CD4-positive, alpha-beta memory T cell (primary cell): ENCODE results near the gene ZC3H18. TPM values are rescaled to one million over a fixed set of nuclear protein-coding genes. Genes with fewer than 3 reads are reported as not detected.
"Not testable (repeated sequence)": the region's sequence is repeated elsewhere in the genome, so short reads cannot be mapped to it uniquely, and the experiment has no call there.

ENCODE experiments used
- CTCF ChIA-PET: fragments of 350-600 bp; sonication (Branson Sonifier 250); formaldehyde crosslinking; loops from one replicate; lab custom pipeline; 2021; ENCODE audit warnings: inconsistent platforms; ENCODE audit not compliant: partially characterized antibody; lab: Charles Lee
- POLR2A ChIA-PET: fragments of 350-600 bp; sonication (Branson Sonifier 250); formaldehyde crosslinking; loops from one replicate; lab custom pipeline; 2021; ENCODE audit not compliant: partially characterized antibody; lab: Charles Lee
- DNase-seq, 5 donors: peaks; one replicate each; pipeline versions ENCODE4 v3.0.0 to v3.0.0-alpha.2; 2020 to 2022; ENCODE audit warnings: mixed read lengths in 1 of 5
- H3K27ac ChIP-seq: one replicate; pipeline ENCODE4 v1.7.0; 2013; ENCODE audit warnings: low read depth, low read length
- H3K27me3 ChIP-seq: 2 replicates; pipeline ENCODE4 v1.7.0; 2013; ENCODE audit warnings: mild to moderate bottlenecking, low read length, moderate library complexity; ENCODE audit not compliant: insufficient read depth
- H3K36me3 ChIP-seq: 2 replicates; pipeline ENCODE4 v1.7.0; 2013; ENCODE audit warnings: mild to moderate bottlenecking, low read length, moderate library complexity; ENCODE audit not compliant: insufficient read depth
- H3K4me1 ChIP-seq: 2 replicates; pipeline ENCODE4 v1.7.0; 2013; ENCODE audit warnings: mild to moderate bottlenecking, low read length, moderate library complexity; ENCODE audit not compliant: insufficient read depth
- H3K4me3 ChIP-seq, 2 donors: one replicate each; pipeline ENCODE4 v1.7.0; 2013; ENCODE audit warnings: low read length in 2 of 2, mild to moderate bottlenecking in 1 of 2
- H3K9me3 ChIP-seq, 2 donors: one replicate each; pipeline ENCODE4 v1.7.0; 2013; ENCODE audit warnings: low read length in 2 of 2, control low read depth in 1 of 2; ENCODE audit not compliant: control insufficient read depth in 1 of 2
- H3K27ac Mint-ChIP-seq, 7 donors: one replicate each; pipeline ENCODE4 v1.8.0; 2020 to 2021; ENCODE audit warnings: mixed read lengths in 7 of 7, mild to moderate bottlenecking in 6 of 7, inconsistent platforms in 3 of 7, moderate library complexity in 3 of 7
- H3K27me3 Mint-ChIP-seq, 2 donors: one replicate each; pipeline ENCODE4 v1.8.0; 2020 to 2021; ENCODE audit warnings: mixed read lengths in 2 of 2
- H3K36me3 Mint-ChIP-seq, 2 donors: one replicate each; pipeline ENCODE4 v1.8.0; 2020 to 2021; ENCODE audit warnings: mixed read lengths in 2 of 2, inconsistent platforms in 1 of 2, mild to moderate bottlenecking in 1 of 2
- H3K4me1 Mint-ChIP-seq, 4 donors: one replicate each; pipeline ENCODE4 v1.8.0; 2020 to 2021; ENCODE audit warnings: mixed read lengths in 4 of 4, mild to moderate bottlenecking in 1 of 4
- H3K4me3 Mint-ChIP-seq, 8 donors: one replicate each; pipeline ENCODE4 v1.8.0; 2020 to 2021; ENCODE audit warnings: mixed read lengths in 8 of 8, mild to moderate bottlenecking in 7 of 8, moderate library complexity in 6 of 8, inconsistent platforms in 3 of 8
- H3K9me3 Mint-ChIP-seq, 8 donors: one replicate each; pipeline ENCODE4 v1.8.0; 2020 to 2021; ENCODE audit warnings: mixed read lengths in 8 of 8, mild to moderate bottlenecking in 5 of 8, inconsistent platforms in 3 of 8, moderate library complexity in 1 of 8
- intact Hi-C: fragments of 100-400 bp; cut with micrococcal nuclease; formaldehyde crosslinking; loops from one replicate; pipeline ENCODE4 v1.15.1; 2023
- polyA plus RNA-seq, 2 donors: library from polyadenylated mRNA; unstranded; fragments of 300-500 nt; fragmentation: Illumina TruSeq; gene quantifications; one replicate each; pipeline ENCODE4 v1.2.3, GENCODE V29; 2021
- total RNA-seq, 2 experiments: library from RNA; stranded (reverse); gene quantifications; one replicate each; pipeline ENCODE4 v1.2.3, GENCODE V29; 2021

Gene ZC3H18
- total and polyA plus RNA-seq, 4 experiments from 2014 or later, result 3.0 to 91.5 (median 54.0) TPM

DNA sequence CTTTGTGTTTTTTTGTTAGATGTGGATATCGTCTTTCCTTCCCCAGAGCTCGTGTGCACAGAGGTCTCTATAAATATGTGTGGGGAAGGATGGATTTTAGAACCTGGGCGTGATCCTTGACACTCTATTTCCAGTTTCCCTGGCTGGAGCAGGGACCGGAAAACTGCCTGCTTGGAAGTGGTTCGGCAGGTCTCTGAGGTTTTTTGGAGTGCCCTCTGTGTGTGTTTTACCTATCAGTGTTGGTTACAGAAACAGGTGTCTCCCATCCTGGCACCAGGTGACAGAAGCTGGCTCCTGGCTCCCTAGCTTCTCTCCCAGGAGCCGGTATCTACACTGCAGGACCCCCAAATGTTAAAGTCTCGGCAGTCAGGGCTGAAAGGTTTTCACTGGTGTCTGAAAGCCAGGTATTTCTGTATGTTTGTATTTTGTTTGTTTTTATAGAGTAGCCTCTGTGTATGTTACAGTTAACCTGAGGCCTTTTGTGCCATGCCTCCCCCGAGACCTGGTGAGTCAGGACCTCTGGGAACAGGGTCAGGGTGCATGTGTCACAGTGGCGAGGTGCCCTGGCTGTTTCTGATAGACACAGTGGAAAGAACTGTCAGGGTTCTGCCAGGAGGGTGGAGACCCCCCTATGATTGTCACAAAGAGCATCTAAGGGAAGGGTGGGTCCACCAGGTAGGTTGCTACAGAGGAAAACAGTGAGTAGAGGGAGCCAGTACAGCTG is 31.3 kb downstream of the ZC3H18 start:
- no peaks in the 10 kb centered on the region for H3K4me1 ChIP-seq
- peak overlapping the region in 5 of 7 donors; percentile 41 to 89 (median 65) for H3K27ac Mint-ChIP-seq
- no peak overlapping the region for H3K4me3 Mint-ChIP-seq
- peaks cover 55% of the 10 kb centered on the region for H3K36me3 ChIP-seq
- no peak overlapping the region for H3K4me3 ChIP-seq
- H3K9me3 Mint-ChIP-seq, result no peaks in the 10 kb centered on the region
- intact Hi-C loops, result no loop called here
- no peaks in the 10 kb centered on the region for H3K27me3 ChIP-seq
- no peak overlapping the region for H3K27ac ChIP-seq
- H3K9me3 ChIP-seq, result no peaks in the 10 kb centered on the region
- no peaks in the 10 kb centered on the region for H3K27me3 Mint-ChIP-seq
- H3K4me1 Mint-ChIP-seq, result peaks cover 0 to 4% (median under 1%) of the 10 kb centered on the region in 4 donors
- ChIA-PET CTCF (no interaction called here), POLR2A (no interaction called here)
- DNase-seq, result no peak
- peaks cover 16 to 48% of the 10 kb centered on the region in 2 donors for H3K36me3 Mint-ChIP-seq

DNA sequence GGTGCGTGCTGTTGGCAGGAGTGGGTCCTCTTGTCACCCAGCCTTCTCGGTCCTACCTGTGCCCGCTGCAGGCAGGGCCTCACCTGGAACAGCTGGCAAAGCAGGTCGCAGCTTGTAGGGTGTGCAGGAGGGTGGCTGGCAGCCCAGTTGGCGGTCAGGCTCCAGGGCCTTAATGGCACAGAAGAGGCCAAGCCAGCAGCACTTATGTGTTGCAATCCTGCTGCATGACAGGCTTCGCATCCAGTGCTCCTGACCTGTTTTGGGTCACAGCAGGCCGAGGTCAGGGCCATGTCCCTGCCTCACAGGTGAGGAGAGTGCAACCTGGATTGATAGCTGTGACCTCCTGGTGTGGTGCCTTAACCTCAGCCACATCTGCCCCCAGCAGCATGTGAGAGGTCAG is 31.9 kb downstream of the ZC3H18 start:
- H3K4me1 ChIP-seq, result no peaks in the 10 kb centered on the region
- DNase-seq, result no peak
- ChIA-PET CTCF (no interaction called here), POLR2A (no interaction called here)
- H3K27ac ChIP-seq, result no peak overlapping the region
- H3K4me1 Mint-ChIP-seq, result peaks cover 0 to 4% (median under 1%) of the 10 kb centered on the region in 4 donors
- H3K27me3 ChIP-seq, result no peaks in the 10 kb centered on the region
- peak overlapping the region in 2 of 7 donors; percentile 48 to 89 for H3K27ac Mint-ChIP-seq
- no peak overlapping the region for H3K4me3 Mint-ChIP-seq
- no peaks in the 10 kb centered on the region for H3K9me3 ChIP-seq
- H3K4me3 ChIP-seq, result no peak overlapping the region
- H3K9me3 Mint-ChIP-seq, result no peaks in the 10 kb centered on the region
- peaks cover 16 to 52% of the 10 kb centered on the region in 2 donors for H3K36me3 Mint-ChIP-seq
- intact Hi-C loops, result no loop called here
- peaks cover 59% of the 10 kb centered on the region for H3K36me3 ChIP-seq
- no peaks in the 10 kb centered on the region for H3K27me3 Mint-ChIP-seq

DNA sequence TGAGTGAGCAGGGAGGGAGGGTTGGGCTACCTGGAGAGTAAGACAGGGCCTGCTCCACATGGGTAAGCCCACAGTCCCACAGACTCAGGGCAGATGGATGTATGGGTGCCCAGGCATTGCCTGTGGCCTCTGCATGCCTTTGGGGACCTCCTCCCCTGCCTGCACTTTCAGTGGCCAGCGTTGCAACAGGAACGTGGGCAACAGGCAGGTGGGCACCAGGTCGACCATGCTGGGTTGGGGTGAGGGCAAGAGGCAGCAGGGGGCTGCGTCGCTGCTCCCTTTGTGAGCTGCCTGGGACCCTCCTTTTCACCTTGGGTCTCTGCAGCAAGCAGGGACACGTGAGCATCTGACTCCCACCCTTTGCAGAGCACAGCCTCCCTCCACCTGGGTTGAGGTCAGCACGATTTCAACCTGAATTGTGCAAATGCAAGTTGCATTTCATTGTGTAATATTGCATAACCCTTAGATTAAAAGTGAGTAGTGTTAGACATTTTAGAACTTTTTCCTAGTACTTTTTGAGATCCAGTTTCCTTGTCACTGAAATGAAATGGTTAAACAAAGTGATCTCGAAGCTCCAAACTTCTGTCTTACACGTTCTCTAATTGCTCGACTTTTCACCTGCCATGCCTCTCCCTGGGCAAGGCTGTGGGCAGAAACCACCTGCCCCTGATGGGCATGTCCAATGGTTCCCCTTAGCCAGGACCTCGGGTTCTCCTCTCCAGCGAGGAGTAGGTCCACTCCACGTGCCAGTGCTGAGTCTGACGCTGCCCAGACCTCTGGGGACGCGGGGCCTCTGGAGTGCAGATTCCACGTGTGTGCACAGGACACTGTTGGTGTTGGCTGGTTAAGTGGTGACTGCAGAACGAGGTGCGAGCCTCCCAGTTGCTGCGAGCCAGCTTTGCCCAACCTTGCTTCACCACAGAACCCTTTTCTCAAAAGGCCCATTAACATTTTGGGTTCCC is 35.3 kb downstream of the ZC3H18 start:
- no peak overlapping the region for H3K4me3 Mint-ChIP-seq
- no peaks in the 10 kb centered on the region for H3K27me3 Mint-ChIP-seq
- intact Hi-C loops, result no loop called here
- H3K27ac Mint-ChIP-seq, result no peak overlapping the region
- peaks cover 0 to 6% (median 2%) of the 10 kb centered on the region in 4 donors for H3K4me1 Mint-ChIP-seq
- ChIA-PET CTCF (no interaction called here), POLR2A (no interaction called here)
- Histone ChIP-seq H3K4me1 (no peaks in the 10 kb centered on the region), H3K27ac (no peak overlapping the region), H3K27me3 (no peaks in the 10 kb centered on the region), H3K36me3 (peaks cover 62% of the 10 kb centered on the region), H3K4me3 (no peak overlapping the region), H3K9me3 (no peaks in the 10 kb centered on the region)
- peaks cover 0 to 2% (median 0%) of the 10 kb centered on the region in 8 donors for H3K9me3 Mint-ChIP-seq
- H3K36me3 Mint-ChIP-seq, result peaks cover 25 to 64% of the 10 kb centered on the region in 2 donors
- no peak for DNase-seq

DNA sequence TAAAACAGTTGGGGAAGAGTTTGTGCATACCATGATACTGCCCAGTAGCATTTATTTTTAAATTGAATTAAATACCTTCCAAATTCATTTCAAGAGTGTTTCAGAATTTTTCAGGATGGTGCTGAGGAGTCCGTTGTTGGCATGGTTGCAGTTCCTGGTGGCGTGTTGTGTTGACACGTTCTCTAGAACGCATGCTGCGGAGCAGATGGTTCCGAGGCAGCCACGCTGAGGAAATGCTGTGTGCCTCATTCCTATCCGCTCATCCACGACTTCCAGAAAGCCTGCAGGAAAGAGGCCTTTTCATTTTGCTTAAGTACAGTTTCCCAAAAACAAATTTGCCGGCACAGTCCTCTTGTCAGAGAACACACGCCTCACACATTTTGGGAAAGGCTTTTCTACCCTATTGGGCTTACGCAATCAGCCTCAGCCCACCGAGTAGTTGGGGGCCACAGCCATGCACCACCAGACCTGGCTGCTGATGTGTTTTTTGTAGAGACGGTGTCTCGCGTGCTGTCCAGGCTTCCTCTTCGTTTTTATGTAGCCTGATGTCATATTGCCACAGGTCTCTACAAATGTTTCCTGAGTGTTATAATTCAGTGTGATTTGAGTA is 36.0 kb downstream of the ZC3H18 start:
- POLR2A ChIA-PET, result no interaction called here
- CTCF ChIA-PET, result no interaction called here
- H3K27me3 Mint-ChIP-seq, result no peaks in the 10 kb centered on the region
- Histone ChIP-seq H3K36me3 (peaks cover 62% of the 10 kb centered on the region), H3K9me3 (no peaks in the 10 kb centered on the region), H3K27me3 (no peaks in the 10 kb centered on the region), H3K4me3 (no peak overlapping the region), H3K4me1 (no peaks in the 10 kb centered on the region), H3K27ac (no peak overlapping the region)
- peaks cover 27 to 63% of the 10 kb centered on the region in 2 donors for H3K36me3 Mint-ChIP-seq
- no peak overlapping the region for H3K4me3 Mint-ChIP-seq
- no peak for DNase-seq
- H3K4me1 Mint-ChIP-seq, result peaks cover 0 to 4% (median 2%) of the 10 kb centered on the region in 4 donors
- peak overlapping the region in 2 of 7 donors; percentile 18 to 68 for H3K27ac Mint-ChIP-seq
- H3K9me3 Mint-ChIP-seq, result peaks cover 0 to 2% (median 0%) of the 10 kb centered on the region in 8 donors
- intact Hi-C loops, result no loop called here

DNA sequence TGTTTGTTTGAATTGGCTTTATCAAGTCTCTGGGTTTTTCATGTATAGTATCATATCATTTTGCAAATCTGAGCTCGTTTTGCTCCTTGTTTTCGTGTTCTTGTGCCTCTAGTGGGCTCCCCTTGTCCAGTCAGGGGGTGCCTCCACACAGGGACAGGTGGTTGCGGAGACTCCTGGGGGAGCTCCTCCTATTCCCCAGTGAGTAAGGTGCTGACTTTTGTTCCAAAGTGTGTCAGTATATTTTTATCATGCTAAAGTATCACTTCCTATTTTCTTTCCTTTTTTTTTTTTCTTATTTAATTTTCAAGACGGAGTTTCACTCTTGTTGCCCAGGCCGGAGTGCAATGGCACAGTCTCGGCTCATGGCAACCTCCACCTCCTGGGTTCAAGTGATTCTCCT is 37.9 kb downstream of the ZC3H18 start:
- Histone ChIP-seq H3K36me3 (peaks cover 66% of the 10 kb centered on the region), H3K9me3 (no peaks in the 10 kb centered on the region), H3K4me1 (no peaks in the 10 kb centered on the region), H3K27me3 (no peaks in the 10 kb centered on the region), H3K27ac (no peak overlapping the region), H3K4me3 (no peak overlapping the region)
- no peak for DNase-seq
- no peaks in the 10 kb centered on the region for H3K27me3 Mint-ChIP-seq
- H3K4me1 Mint-ChIP-seq, result peaks cover 1 to 4% (median 3%) of the 10 kb centered on the region in 4 donors
- H3K36me3 Mint-ChIP-seq, result peaks cover 27 to 61% of the 10 kb centered on the region in 2 donors
- H3K27ac Mint-ChIP-seq, result peak overlapping the region in 5 of 7 donors; percentile 4 to 68 (median 34)
- intact Hi-C loops, result no loop called here
- ChIA-PET POLR2A (no interaction called here), CTCF (interaction anchor here (1.1 kb wide), 1 partner anchor 47 kb away, joined by 3 read pairs; no protein-coding TSS in a partner anchor)
- peak overlapping the region in 1 of 8 donors; percentile 6 for H3K4me3 Mint-ChIP-seq
- peaks cover 0 to 2% (median 0%) of the 10 kb centered on the region in 8 donors for H3K9me3 Mint-ChIP-seq

DNA sequence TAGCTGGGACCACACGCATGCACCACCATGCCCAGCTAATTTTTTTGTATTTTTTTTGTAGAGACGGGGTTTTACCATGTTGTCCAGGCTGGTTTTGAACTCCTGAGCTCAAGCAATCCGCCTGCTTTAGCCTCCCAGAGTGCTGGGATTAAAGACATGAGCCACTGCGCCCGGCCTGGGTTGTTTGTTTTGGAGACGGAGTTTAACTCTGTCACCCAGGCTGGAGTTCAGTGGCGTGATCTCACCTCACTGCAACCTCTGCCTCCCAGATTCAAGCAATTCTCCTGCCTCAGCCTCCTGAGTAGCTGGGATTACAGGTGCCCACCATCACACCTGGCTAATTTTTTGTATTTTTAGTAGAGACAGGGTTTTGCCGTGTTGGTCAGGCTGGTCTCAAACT is 39.2 kb downstream of the ZC3H18 start:
- H3K9me3 Mint-ChIP-seq, intact Hi-C loops, H3K4me1 ChIP-seq, H3K9me3 ChIP-seq, H3K27me3 ChIP-seq, H3K27me3 Mint-ChIP-seq, H3K4me3 ChIP-seq, H3K27ac Mint-ChIP-seq, H3K4me3 Mint-ChIP-seq, DNase-seq, POLR2A ChIA-PET, H3K27ac ChIP-seq: not testable (repeated sequence)
- peaks cover 6 to 14% (median 9%) of the 10 kb centered on the region in 4 donors for H3K4me1 Mint-ChIP-seq
- CTCF ChIA-PET, result interaction anchor here (1.3 to 1.7 kb wide), 2 partner anchors 10 to 134 kb away, joined by 3 to 6 read pairs; no protein-coding TSS in a partner anchor
- peaks cover 29 to 72% of the 10 kb centered on the region in 2 donors for H3K36me3 Mint-ChIP-seq
- peaks cover 75% of the 10 kb centered on the region for H3K36me3 ChIP-seq
